ENCODE data around the gene AGAP1. TPM values are rescaled to one million over a fixed set of nuclear protein-coding genes. Genes with fewer than 3 reads are reported as not detected.

Gene AGAP1
- total RNA-seq, 1 donor = 10.8 TPM

GRCh38 chr2:235858881-235859280, 365.0 kb downstream of the AGAP1 start:
- DNase-seq (ENCODE audit: low read depth) = no peak
- TF ChIP-seq, protein P1, sequence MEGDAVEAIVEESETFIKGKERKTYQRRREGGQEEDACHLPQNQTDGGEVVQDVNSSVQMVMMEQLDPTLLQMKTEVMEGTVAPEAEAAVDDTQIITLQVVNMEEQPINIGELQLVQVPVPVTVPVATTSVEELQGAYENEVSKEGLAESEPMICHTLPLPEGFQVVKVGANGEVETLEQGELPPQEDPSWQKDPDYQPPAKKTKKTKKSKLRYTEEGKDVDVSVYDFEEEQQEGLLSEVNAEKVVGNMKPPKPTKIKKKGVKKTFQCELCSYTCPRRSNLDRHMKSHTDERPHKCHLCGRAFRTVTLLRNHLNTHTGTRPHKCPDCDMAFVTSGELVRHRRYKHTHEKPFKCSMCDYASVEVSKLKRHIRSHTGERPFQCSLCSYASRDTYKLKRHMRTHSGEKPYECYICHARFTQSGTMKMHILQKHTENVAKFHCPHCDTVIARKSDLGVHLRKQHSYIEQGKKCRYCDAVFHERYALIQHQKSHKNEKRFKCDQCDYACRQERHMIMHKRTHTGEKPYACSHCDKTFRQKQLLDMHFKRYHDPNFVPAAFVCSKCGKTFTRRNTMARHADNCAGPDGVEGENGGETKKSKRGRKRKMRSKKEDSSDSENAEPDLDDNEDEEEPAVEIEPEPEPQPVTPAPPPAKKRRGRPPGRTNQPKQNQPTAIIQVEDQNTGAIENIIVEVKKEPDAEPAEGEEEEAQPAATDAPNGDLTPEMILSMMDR (IDR thresholded peaks at IDR 0.05; ENCODE audit: insufficient read depth, low read depth, low read length) = no peak
- H3K4me3 ChIP-seq (ENCODE audit: low read depth, low read length) = no peak overlapping the region

GRCh38 chr2:235859651-235860050, 365.8 kb downstream of the AGAP1 start:
- no peak for DNase-seq (ENCODE audit: low read depth)
- TF ChIP-seq, protein P1 (IDR thresholded peaks at IDR 0.05; ENCODE audit: insufficient read depth, low read depth, low read length) = no peak
- H3K4me3 ChIP-seq (ENCODE audit: low read depth, low read length) = no peak overlapping the region

- no peak overlapping the region for H3K4me3 ChIP-seq (ENCODE audit: low read depth, low read length)
- peak; percentile 16 for DNase-seq (ENCODE audit: low read depth)
- TF ChIP-seq, protein P1 (IDR thresholded peaks at IDR 0.05; ENCODE audit: insufficient read depth, low read depth, low read length) = no peak
Measured at GRCh38 chr2:235860111-235860510, 366.3 kb downstream of the AGAP1 start.

- TF ChIP-seq, protein P1 (IDR thresholded peaks at IDR 0.05; ENCODE audit: insufficient read depth, low read depth, low read length) = no peak
- no peak overlapping the region for H3K4me3 ChIP-seq (ENCODE audit: low read depth, low read length)
- no peak for DNase-seq (ENCODE audit: low read depth)
Measured at GRCh38 chr2:235860871-235861270, 367.0 kb downstream of the AGAP1 start.

- TF ChIP-seq, protein P1 (IDR thresholded peaks at IDR 0.05; ENCODE audit: insufficient read depth, low read depth, low read length) = no peak
- no peak overlapping the region for H3K4me3 ChIP-seq (ENCODE audit: low read depth, low read length)
Measured at GRCh38 chr2:235861383-235861782, 367.5 kb downstream of the AGAP1 start.

DNA sequence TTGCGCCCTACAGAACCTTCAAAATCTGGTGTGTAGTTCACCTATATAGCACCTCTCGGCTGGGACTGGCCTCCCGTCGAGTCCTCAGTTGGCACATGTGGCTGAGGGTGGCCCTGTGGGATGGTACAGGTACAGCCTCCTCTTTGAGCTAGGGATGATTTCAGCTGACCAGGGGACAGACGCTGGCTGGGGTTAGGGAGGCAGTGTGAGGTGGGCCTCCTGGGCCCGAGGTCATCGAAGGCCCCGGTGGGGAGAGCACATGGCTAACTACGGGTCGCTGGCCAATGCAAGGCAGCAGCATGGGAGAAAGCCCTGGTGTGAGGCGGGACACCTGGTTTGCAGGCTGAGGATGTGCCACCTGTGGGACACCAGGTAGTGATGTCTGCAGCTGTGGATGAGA, 369.6 kb downstream of the AGAP1 start:
- TF ChIP-seq, protein P1 (IDR thresholded peaks at IDR 0.05; ENCODE audit: insufficient read depth, low read depth, low read length) = no peak
- no peak overlapping the region for H3K4me3 ChIP-seq (ENCODE audit: low read depth, low read length)
- no peak for DNase-seq (ENCODE audit: low read depth)

More at GRCh38 chr2:235861383-235861782, 367.5 kb downstream of the AGAP1 start:
- DNase-seq (ENCODE audit: low read depth) = no peak

GRCh38 chr2:235864302-235864701, 370.5 kb downstream of the AGAP1 start:
- no peak for DNase-seq (ENCODE audit: low read depth)
- H3K4me3 ChIP-seq (ENCODE audit: low read depth, low read length) = no peak overlapping the region
- TF ChIP-seq, protein P1 (IDR thresholded peaks at IDR 0.05; ENCODE audit: insufficient read depth, low read depth, low read length) = no peak

Measured in fibroblast of villous mesenchyme (primary cell).